ENCODE measurements around the gene FAM50A.

GRCh38 chrX:154408659-154409221 is 35.2 kb upstream of the FAM50A start:
- TF ChIP-seq, protein P1, sequence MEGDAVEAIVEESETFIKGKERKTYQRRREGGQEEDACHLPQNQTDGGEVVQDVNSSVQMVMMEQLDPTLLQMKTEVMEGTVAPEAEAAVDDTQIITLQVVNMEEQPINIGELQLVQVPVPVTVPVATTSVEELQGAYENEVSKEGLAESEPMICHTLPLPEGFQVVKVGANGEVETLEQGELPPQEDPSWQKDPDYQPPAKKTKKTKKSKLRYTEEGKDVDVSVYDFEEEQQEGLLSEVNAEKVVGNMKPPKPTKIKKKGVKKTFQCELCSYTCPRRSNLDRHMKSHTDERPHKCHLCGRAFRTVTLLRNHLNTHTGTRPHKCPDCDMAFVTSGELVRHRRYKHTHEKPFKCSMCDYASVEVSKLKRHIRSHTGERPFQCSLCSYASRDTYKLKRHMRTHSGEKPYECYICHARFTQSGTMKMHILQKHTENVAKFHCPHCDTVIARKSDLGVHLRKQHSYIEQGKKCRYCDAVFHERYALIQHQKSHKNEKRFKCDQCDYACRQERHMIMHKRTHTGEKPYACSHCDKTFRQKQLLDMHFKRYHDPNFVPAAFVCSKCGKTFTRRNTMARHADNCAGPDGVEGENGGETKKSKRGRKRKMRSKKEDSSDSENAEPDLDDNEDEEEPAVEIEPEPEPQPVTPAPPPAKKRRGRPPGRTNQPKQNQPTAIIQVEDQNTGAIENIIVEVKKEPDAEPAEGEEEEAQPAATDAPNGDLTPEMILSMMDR (IDR thresholded peaks at IDR 0.05; ENCODE audit: insufficient read depth, low read length, poor library complexity, severe bottlenecking) = no peak
- no peak for TF ChIP-seq EZH2phosphoT487 (conservative IDR thresholded peaks at IDR 0.05; ENCODE audit: low read length)
